T-cell (primary cell): ENCODE measurements around the gene CNOT4. TPM values are rescaled to one million over a fixed set of nuclear protein-coding genes. Genes with fewer than 3 reads are reported as not detected.

Experiments
- ATAC-seq, 4 experiments: fragments of 200-7000 bp in 3 of 4; fragments of 150-1000 bp in 1 of 4; cut with Tn5 transposase; replicated peaks in 1 of 4; 1 replicate in 3 of 4; 2 replicates in 1 of 4; pipeline ENCODE4 v1.10.0; 2021; ENCODE audit warnings: moderate library complexity in 3 of 4, mild to moderate bottlenecking in 2 of 4, moderate number of reproducible peaks in 1 of 4
- CTCF ChIA-PET, 2 donors: fragments of 300-600 bp; sonication (Branson Sonifier 250); formaldehyde crosslinking; loops; one replicate each; lab custom pipeline; 2022; ENCODE audit warnings: antibody characterized with exemption in 2 of 2; lab: Charles Lee
- POLR2A ChIA-PET, 2 donors: fragments of 300-600 bp; sonication (Branson Sonifier 250); formaldehyde crosslinking; loops; one replicate each; lab custom pipeline; 2022; ENCODE audit warnings: antibody characterized with exemption in 2 of 2; lab: Charles Lee
- DNase-seq, 35 experiments: peaks; one replicate each; pipeline versions ENCODE4 v3.0.0 to v3.0.0-alpha.2; 2013 to 2023
- H3K27ac ChIP-seq: one replicate; pipeline ENCODE4 v1.5.1; 2013; ENCODE audit warnings: low read length
- H3K27me3 ChIP-seq, 2 experiments: replicated peaks in 1 of 2; 1 replicate in 1 of 2; 2 replicates in 1 of 2; pipeline versions ENCODE4 v1.6.1 to v1.7.0; 2013; ENCODE audit warnings: low read length in 1 of 2, mixed read lengths in 1 of 2; ENCODE audit not compliant: control insufficient read depth in 2 of 2, insufficient read depth in 2 of 2; ENCODE audit errors: extremely low read depth in 1 of 2
- H3K36me3 ChIP-seq, 2 donors: 1 replicate in 1 of 2; 2 replicates in 1 of 2; pipeline versions ENCODE4 v1.6.1 to v1.7.0; 2013; ENCODE audit warnings: low read length in 1 of 2; ENCODE audit not compliant: control insufficient read depth in 2 of 2, insufficient read depth in 1 of 2; ENCODE audit errors: extremely low read depth in 1 of 2
- H3K4me1 ChIP-seq, 2 experiments: 1 replicate in 1 of 2; 2 replicates in 1 of 2; pipeline versions ENCODE4 v1.6.1 to v1.7.0; 2013; ENCODE audit warnings: low read length in 2 of 2, mixed read lengths in 1 of 2; ENCODE audit not compliant: insufficient read depth in 2 of 2, control insufficient read depth in 1 of 2; ENCODE audit errors: extremely low read depth in 1 of 2
- H3K4me3 ChIP-seq, 2 donors: 1 replicate in 1 of 2; 2 replicates in 1 of 2; pipeline versions ENCODE4 v1.5.1 to v1.7.0; 2013; ENCODE audit warnings: mild to moderate bottlenecking in 2 of 2, low read length in 1 of 2, moderate library complexity in 1 of 2; ENCODE audit not compliant: control insufficient read depth in 1 of 2; ENCODE audit errors: extremely low read depth in 1 of 2
- H3K9me3 ChIP-seq: 2 replicates; pipeline ENCODE4 v1.7.0; 2013
- H3K27ac Mint-ChIP-seq, 2 donors: one replicate each; pipeline ENCODE4 v1.8.0; 2020 to 2021; ENCODE audit warnings: mild to moderate bottlenecking in 2 of 2, mixed read lengths in 2 of 2
- H3K27me3 Mint-ChIP-seq, 2 donors: one replicate each; pipeline ENCODE4 v1.8.0; 2021 to 2022; ENCODE audit warnings: mixed read lengths in 2 of 2
- H3K36me3 Mint-ChIP-seq: one replicate; pipeline ENCODE4 v1.8.0; 2021; ENCODE audit warnings: mixed read lengths
- H3K4me1 Mint-ChIP-seq, 3 donors: one replicate each; pipeline ENCODE4 v1.8.0; 2020 to 2022; ENCODE audit warnings: mixed read lengths in 3 of 3, mild to moderate bottlenecking in 1 of 3
- H3K4me3 Mint-ChIP-seq, 3 donors: one replicate each; pipeline ENCODE4 v1.8.0; 2020 to 2022; ENCODE audit warnings: mild to moderate bottlenecking in 3 of 3, mixed read lengths in 3 of 3, moderate library complexity in 3 of 3
- H3K9me3 Mint-ChIP-seq, 3 donors: one replicate each; pipeline ENCODE4 v1.8.0; 2020 to 2022; ENCODE audit warnings: mixed read lengths in 3 of 3
- WGBS: methylation state at CpG from one replicate; pipeline ENCODE4 v1.1.5; 2013; ENCODE audit warnings: missing lambda C conversion rate; ENCODE audit not compliant: insufficient coverage; 5-methylcytosine and 5-hydroxymethylcytosine counted together
- total RNA-seq, 35 experiments: library from RNA in 6 of 35; stranded (reverse) in 6 of 35; fragments of 120-200 nt in 1 of 35; gene quantifications; one replicate each; pipeline versions ENCODE4 v1.2.1 to v1.2.4 and lab custom pipeline; 2013 to 2026

CNOT4 gene
- total RNA-seq, 5 donors from 2014 or later (not counting 1 experiment from before 2014, with no cell fraction given), result 29.4 to 36.8 (median 33.7) TPM

- CTCF ChIA-PET, result interaction anchor here in 1 of 2 donors (0.7 kb wide), 1 partner anchor 926 kb away, joined by 3 read pairs; no protein-coding TSS in a partner anchor
- no peak overlapping the region for H3K27ac Mint-ChIP-seq
These were observed 129.6 kb downstream of the CNOT4 start for GRCh38 chr7:135380351-135380750.

DNA sequence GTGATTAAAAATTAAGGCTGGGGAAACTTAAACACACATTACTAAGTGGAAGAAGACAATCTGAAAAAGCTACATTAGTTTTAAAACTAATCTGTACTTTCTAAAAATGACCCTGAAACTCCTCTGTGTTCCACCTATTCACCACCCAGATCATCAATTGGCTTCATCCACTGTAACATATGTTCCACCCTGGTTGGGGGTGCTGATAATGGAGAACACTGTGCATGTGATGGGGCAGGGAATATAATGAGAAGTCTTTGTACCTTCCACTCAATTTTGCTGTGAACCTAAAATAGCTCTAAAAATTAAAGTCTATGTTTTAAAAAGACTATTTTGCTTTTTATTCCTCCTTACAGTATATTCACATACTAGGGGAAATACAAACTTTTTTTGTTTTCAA is 132.7 kb downstream of the CNOT4 start:
- Mint-ChIP-seq H3K27me3 (no peaks in the 10 kb centered on the region), H3K27ac (no peak overlapping the region), H3K4me3 (no peak overlapping the region), H3K9me3 (no peaks in the 10 kb centered on the region), H3K4me1 (peaks cover 0 to 18% (median 0%) of the 10 kb centered on the region in 3 donors), H3K36me3 (peaks cover 13% of the 10 kb centered on the region)
- Histone ChIP-seq H3K4me3 (no peak overlapping the region), H3K4me1 (no peaks in the 10 kb centered on the region), H3K27ac (no peak overlapping the region), H3K36me3 (no peaks in the 10 kb centered on the region), H3K27me3 (no peaks in the 10 kb centered on the region), H3K9me3 (no peaks in the 10 kb centered on the region)
- CTCF ChIA-PET, result no interaction called here
- DNase-seq (no peak), ATAC-seq (no peak)
- POLR2A ChIA-PET, result no interaction called here

More at GRCh38 chr7:135380351-135380750, 129.6 kb downstream of the CNOT4 start:
- Histone ChIP-seq H3K4me3 (no peak overlapping the region), H3K4me1 (no peaks in the 10 kb centered on the region), H3K27me3 (no peaks in the 10 kb centered on the region), H3K9me3 (no peaks in the 10 kb centered on the region), H3K27ac (no peak overlapping the region), H3K36me3 (no peaks in the 10 kb centered on the region)
- Mint-ChIP-seq H3K9me3 (no peaks in the 10 kb centered on the region), H3K36me3 (peaks cover 13% of the 10 kb centered on the region), H3K27me3 (no peaks in the 10 kb centered on the region), H3K4me1 (peaks cover 0 to 6% (median 0%) of the 10 kb centered on the region in 3 donors), H3K4me3 (no peak overlapping the region)
- DNase-seq (no peak), ATAC-seq (no peak)
- POLR2A ChIA-PET, result no interaction called here

DNA sequence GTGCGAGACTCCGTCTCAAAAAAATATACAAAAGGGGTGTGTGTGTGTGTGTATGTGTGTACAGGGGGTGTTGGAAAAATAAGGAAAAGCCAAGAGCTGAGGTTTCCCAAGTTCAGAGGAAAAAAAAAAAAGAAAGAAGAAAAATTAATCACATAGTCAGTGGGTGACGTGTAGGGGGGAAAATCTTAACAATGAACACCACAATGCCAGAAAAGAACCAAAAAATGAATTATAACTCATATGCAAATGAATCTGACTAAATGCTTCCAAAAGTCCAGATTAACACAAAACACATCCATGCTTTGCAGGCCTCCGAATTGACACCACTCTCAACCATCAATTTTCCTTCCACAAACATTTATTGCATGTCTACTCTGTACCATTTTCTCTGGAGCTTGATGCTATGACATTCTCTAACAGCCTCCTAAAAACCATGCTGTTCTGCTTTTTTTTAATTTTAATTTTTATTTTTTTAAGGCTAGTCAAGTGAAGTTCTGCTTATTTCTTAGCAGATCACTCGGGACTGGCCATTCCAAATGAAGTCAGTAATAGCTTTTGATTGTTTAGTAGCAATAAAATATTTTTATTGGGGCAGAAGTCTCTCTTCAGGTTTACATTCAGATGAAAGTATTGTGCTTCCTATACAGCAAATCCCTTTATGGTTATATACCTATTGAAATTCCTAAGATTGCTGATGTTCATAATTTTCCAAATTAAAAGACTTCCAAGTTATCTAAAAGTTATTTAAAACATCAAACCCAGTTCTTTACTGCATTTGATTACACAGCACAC is 133.8 kb downstream of the CNOT4 start:
- CTCF ChIA-PET, result no interaction called here
- no peak for ATAC-seq
- H3K27me3 Mint-ChIP-seq, result no peaks in the 10 kb centered on the region

GRCh38 chr7:135374736-135375135 is 135.2 kb downstream of the CNOT4 start:
- POLR2A ChIA-PET, result no interaction called here
- Histone ChIP-seq H3K4me1 (no peaks in the 10 kb centered on the region), H3K4me3 (no peak overlapping the region), H3K27ac (no peak overlapping the region), H3K9me3 (no peaks in the 10 kb centered on the region), H3K27me3 (no peaks in the 10 kb centered on the region), H3K36me3 (no peaks in the 10 kb centered on the region)
- H3K27ac Mint-ChIP-seq, result no peak overlapping the region
- ATAC-seq, result no peak
- WGBS, result no CpG with 5 or more reads among the region's 3 CpGs
- peaks cover 23% of the 10 kb centered on the region for H3K36me3 Mint-ChIP-seq
- H3K27me3 Mint-ChIP-seq, result no peaks in the 10 kb centered on the region
- peaks cover 0 to 32% (median 4%) of the 10 kb centered on the region in 3 donors for H3K4me1 Mint-ChIP-seq
- CTCF ChIA-PET, result no interaction called here
- no peak for DNase-seq
- no peak overlapping the region for H3K4me3 Mint-ChIP-seq
- H3K9me3 Mint-ChIP-seq, result no peaks in the 10 kb centered on the region

More for the DNA sequence above, 133.8 kb downstream of the CNOT4 start:
- Mint-ChIP-seq H3K9me3 (no peaks in the 10 kb centered on the region), H3K4me3 (no peak overlapping the region), H3K4me1 (peaks cover 0 to 28% (median 2%) of the 10 kb centered on the region in 3 donors), H3K27ac (no peak overlapping the region), H3K36me3 (peaks cover 20% of the 10 kb centered on the region)
- Histone ChIP-seq H3K4me1 (no peaks in the 10 kb centered on the region), H3K4me3 (no peak overlapping the region), H3K9me3 (no peaks in the 10 kb centered on the region), H3K27ac (no peak overlapping the region), H3K27me3 (no peaks in the 10 kb centered on the region), H3K36me3 (no peaks in the 10 kb centered on the region)
- DNase-seq, result no peak
- POLR2A ChIA-PET, result no interaction called here
- 88% methylated on average over 1 of the region's 5 CpGs for WGBS

DNA sequence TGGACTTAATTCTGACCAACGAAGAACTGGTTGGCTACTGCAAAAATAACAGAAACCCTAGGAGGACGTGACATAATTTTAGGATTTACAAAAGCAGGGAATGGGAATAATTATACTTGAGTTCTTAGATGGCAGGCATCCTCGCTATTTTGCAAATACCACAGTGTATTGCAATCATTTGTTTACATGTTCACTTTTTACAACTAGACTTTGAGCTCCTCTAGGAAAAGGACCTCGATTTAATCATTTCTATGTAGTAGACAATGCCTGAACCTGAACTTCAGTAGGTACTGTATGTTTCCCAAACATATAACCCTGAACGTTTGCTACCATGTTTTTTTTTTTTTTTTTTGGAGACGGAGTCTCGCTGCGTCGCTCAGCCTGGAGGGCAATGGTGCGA is 137.7 kb downstream of the CNOT4 start:
- no peaks in the 10 kb centered on the region for H3K27me3 Mint-ChIP-seq

GRCh38 chr7:135370656-135371055 is 139.2 kb downstream of the CNOT4 start:
- Mint-ChIP-seq H3K27me3 (no peaks in the 10 kb centered on the region), H3K27ac (no peak overlapping the region), H3K4me3 (no peak overlapping the region), H3K36me3 (peaks cover 22% of the 10 kb centered on the region), H3K4me1 (peaks cover 4 to 33% (median 4%) of the 10 kb centered on the region in 3 donors), H3K9me3 (no peaks in the 10 kb centered on the region)
- no peak for ATAC-seq
- no peak for DNase-seq
- Histone ChIP-seq H3K9me3 (no peaks in the 10 kb centered on the region), H3K36me3 (no peaks in the 10 kb centered on the region), H3K4me3 (no peak overlapping the region), H3K27me3 (no peaks in the 10 kb centered on the region), H3K4me1 (no peaks in the 10 kb centered on the region), H3K27ac (no peak overlapping the region)
- ChIA-PET CTCF (no interaction called here), POLR2A (no interaction called here)
- no CpG with 5 or more reads among the region's 1 CpG for WGBS

More for the DNA sequence above, 137.7 kb downstream of the CNOT4 start:
- H3K9me3 Mint-ChIP-seq, result no peaks in the 10 kb centered on the region
- ATAC-seq (no peak), DNase-seq (no peak)
- WGBS, result 94% methylated on average over 2 of the region's 10 CpGs
- H3K4me1 Mint-ChIP-seq, result peaks cover 4 to 33% (median 4%) of the 10 kb centered on the region in 3 donors
- no peak overlapping the region for H3K27ac ChIP-seq
- H3K27me3 ChIP-seq, result no peaks in the 10 kb centered on the region
- POLR2A ChIA-PET, result no interaction called here
- H3K36me3 Mint-ChIP-seq, result peaks cover 25% of the 10 kb centered on the region
- no peaks in the 10 kb centered on the region for H3K36me3 ChIP-seq
- no peak overlapping the region for H3K4me3 Mint-ChIP-seq
- H3K9me3 ChIP-seq, result no peaks in the 10 kb centered on the region
- CTCF ChIA-PET, result interaction anchor here (0.7 to 1.0 kb wide), 2 partner anchors 9 to 611 kb away, joined by 3 to 6 read pairs; no protein-coding TSS in a partner anchor
- H3K4me1 ChIP-seq, result no peaks in the 10 kb centered on the region
- no peak overlapping the region for H3K4me3 ChIP-seq
- H3K27ac Mint-ChIP-seq, result no peak overlapping the region
